SJSA1 (cell line): ENCODE measurements around the gene SKI. TPM values are rescaled to one million over a fixed set of nuclear protein-coding genes. Genes with fewer than 3 reads are reported as not detected.

Source experiments
- DNase-seq, 2 experiments: peaks; one replicate each; pipeline ENCODE4 v3.0.0-alpha.2; 2015 to 2020; ENCODE audit warnings: low spot score in 2 of 2, low read depth in 1 of 2
- H3K27ac ChIP-seq: fragments of 250-450 bp; sonication (Bioruptor Pico); 2 replicates; pipeline ENCODE4 v1.5.1; 2020; ENCODE audit warnings: mild to moderate bottlenecking, moderate library complexity
- H3K27me3 ChIP-seq: fragments of 250-450 bp; sonication (Bioruptor Pico); replicated peaks from 2 replicates; pipeline ENCODE4 v1.5.1; 2020; ENCODE audit warnings: mild to moderate bottlenecking, moderate library complexity
- H3K36me3 ChIP-seq: fragments of 250-450 bp; sonication (Bioruptor Pico); 2 replicates; pipeline ENCODE4 v1.5.1; 2020; ENCODE audit warnings: mild to moderate bottlenecking
- H3K4me1 ChIP-seq: fragments of 250-450 bp; sonication (Bioruptor Pico); replicated peaks from 2 replicates; pipeline ENCODE4 v1.6.1; 2021; ENCODE audit warnings: mild to moderate bottlenecking
- H3K4me3 ChIP-seq: fragments of 250-450 bp; sonication (Bioruptor Pico); 2 replicates; pipeline ENCODE4 v1.5.1; 2020; ENCODE audit warnings: mild to moderate bottlenecking
- H3K9me3 ChIP-seq: fragments of 250-450 bp; sonication (Bioruptor Pico); replicated peaks from 2 replicates; pipeline ENCODE4 v1.5.1; 2020; ENCODE audit warnings: mild to moderate bottlenecking
- total RNA-seq: library from RNA; depleted of rRNA; stranded (reverse); fragments of >200 nt; shearing (Covaris generic); gene quantifications from 2 replicates; pipeline ENCODE4 v1.2.3, GENCODE V29; 2014

SKI gene
- total RNA-seq, 1 experiment from 2014 or later = 9.6 TPM

DNA sequence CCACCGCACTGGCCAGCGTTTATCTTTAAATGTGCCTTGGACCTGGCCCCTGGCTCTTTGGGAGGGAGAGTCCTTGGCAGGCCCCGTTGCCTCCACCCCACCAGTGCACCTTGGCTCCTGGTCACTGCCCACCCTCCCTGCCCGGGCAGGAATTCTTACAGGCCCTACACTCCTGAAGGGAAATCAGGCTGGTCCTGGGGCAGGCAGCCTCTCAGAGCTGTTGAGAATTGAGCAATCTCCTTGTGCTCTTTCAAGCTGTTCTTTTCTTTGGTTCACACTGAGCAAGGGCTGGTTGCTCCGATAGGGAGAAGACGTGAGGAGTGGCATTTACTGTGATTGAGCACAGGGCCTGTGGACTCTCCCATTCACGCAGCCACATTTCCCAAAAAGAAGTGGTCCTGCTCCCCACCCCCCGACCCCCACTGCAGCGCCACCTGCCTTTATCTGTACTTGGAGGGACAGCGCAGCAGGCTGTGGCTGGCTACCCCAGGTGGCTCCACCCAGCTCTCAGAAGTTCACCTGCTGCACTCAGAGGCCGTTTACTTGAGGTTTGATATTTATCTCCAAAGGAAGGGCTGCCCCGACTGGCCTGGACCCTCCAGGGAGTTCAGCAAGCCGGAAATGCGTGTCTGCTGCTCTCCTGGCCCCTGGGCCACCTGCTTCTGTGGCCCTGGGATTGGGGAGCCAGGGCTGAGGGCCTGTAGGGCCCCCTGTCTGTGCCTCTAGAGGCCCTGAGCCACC is 47.8 kb downstream of the SKI start:
- Histone ChIP-seq H3K27ac (no peak overlapping the region), H3K4me3 (no peak overlapping the region)
- no peak for DNase-seq

DNA sequence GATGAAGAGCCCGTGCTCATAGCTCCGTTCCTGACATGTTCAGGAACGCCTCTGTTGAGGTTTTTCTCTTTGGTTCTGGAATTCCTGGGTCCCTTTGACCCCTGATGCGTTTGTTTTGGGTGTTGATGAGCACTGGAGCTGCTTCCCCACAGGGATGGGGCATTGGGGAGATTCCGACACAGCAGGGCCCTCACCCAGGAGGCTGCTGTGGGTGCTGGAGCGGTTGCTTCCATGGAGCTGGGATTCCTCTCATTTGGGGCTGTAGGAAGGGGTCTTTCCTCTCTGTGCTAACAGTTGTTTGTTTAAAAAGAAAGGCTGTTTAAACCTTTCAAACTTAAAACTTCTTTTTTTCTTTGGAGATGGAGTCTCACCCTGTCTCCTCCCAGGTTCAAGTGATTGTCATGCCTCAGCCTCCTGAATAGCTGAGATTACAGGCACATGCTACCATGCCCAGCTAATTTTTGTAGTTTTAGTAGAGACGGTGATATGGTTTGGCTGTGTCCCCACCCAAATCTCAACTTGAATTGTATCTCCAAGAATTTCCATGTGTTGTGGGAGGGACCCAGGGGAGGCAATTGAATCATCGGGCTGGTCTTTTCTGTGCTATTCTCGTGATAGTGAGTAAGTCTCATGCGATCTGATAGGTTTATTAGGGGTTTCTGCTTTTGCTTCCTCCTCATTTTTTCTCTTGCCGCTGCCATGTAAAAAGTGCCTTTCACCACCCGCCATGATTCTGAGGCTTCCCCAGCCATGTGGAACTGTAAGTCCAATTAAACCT is 48.9 kb downstream of the SKI start:
- Histone ChIP-seq H3K36me3 (peaks cover 8% of the 10 kb centered on the region), H3K9me3 (no peaks in the 10 kb centered on the region), H3K4me1 (peaks cover 37% of the 10 kb centered on the region), H3K27me3 (no peaks in the 10 kb centered on the region), H3K4me3 (no peak overlapping the region), H3K27ac (0 out of 2 replicates have a peak overlapping the region, but pooled peaks have one; percentile 6)
- DNase-seq = no peak

More for the DNA sequence above, 47.8 kb downstream of the SKI start:
- H3K9me3 ChIP-seq = no peaks in the 10 kb centered on the region
- H3K27me3 ChIP-seq = no peaks in the 10 kb centered on the region
- peaks cover 37% of the 10 kb centered on the region for H3K4me1 ChIP-seq
- peaks cover 8% of the 10 kb centered on the region for H3K36me3 ChIP-seq

DNA sequence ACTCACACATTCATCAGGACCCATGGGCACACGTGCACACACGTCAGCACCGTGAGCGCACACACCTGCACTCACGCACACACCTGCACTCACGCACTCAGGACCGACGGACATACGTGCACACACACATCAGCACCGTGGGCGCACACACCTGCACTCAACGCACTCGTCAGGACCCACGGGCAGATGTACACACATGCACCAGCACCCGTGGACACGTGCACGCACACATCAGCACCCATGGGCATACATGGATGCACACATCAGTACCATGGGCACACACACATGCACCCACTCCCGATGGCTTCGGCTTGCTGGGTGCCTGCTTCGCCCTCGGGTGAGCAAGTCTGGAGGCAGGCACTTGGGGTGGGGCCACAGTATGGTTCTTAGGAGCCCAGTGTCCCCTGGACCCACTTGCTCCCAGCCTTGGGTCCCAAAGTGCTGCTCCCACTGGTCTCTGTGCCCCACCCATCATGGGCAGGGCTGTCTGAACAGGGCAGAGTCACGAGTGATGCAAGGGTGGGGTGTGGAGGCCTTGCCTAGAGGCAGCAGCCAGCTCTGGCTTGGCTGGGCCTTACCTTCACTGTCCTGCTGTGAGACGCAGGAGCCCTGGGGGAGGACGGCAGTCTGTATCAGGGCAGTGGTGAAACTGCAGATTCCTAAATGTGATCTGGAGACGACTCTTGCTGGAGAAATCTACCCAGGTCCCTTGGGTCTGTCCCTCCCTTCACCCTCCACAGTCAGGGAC is 49.8 kb downstream of the SKI start:
- H3K9me3 ChIP-seq = no peaks in the 10 kb centered on the region
- H3K4me1 ChIP-seq = peaks cover 37% of the 10 kb centered on the region
- H3K27me3 ChIP-seq = no peaks in the 10 kb centered on the region
- H3K4me3 ChIP-seq = no peak overlapping the region
- H3K36me3 ChIP-seq = peaks cover 12% of the 10 kb centered on the region
- no peak for DNase-seq
- H3K27ac ChIP-seq = no peak overlapping the region

- H3K9me3 ChIP-seq = no peaks in the 10 kb centered on the region
- no peak overlapping the region for H3K4me3 ChIP-seq
- H3K27ac ChIP-seq = peak overlapping the region; percentile 64
- H3K27me3 ChIP-seq = no peaks in the 10 kb centered on the region
- peaks cover 13% of the 10 kb centered on the region for H3K36me3 ChIP-seq
- no peak for DNase-seq
- H3K4me1 ChIP-seq = peaks cover 37% of the 10 kb centered on the region
Observed at GRCh38 chr1:2278591-2279209, 50.6 kb downstream of the SKI start.

DNA sequence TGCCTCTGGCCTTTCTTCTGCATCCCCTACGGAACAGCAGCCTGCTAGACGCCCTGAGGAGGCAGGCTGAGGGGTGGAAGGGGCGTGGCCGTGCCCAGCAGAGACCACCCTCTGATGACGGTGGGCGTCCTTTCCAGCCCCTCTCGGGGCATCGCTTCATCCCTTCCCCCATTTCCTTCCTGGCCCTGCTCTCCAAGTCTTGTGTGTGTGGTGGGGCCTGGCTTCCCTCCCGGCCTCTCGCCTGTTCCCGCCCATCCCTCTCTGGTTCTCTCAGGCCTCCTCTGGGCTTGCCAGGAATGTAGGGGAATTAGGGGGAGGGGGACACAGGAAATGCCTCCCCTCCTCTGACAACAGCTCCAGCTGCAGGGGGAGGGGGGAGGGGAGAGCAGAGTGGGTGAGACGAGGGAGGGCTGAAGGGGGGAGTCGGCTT is 51.1 kb downstream of the SKI start:
- H3K4me3 ChIP-seq = no peak overlapping the region
- peak overlapping the region; percentile 64 for H3K27ac ChIP-seq
- no peaks in the 10 kb centered on the region for H3K9me3 ChIP-seq
- peak; percentile 90 to 92 for DNase-seq
- no peaks in the 10 kb centered on the region for H3K27me3 ChIP-seq
- peaks cover 37% of the 10 kb centered on the region for H3K4me1 ChIP-seq
- peaks cover 13% of the 10 kb centered on the region for H3K36me3 ChIP-seq

GRCh38 chr1:2279817-2280216 is 51.7 kb downstream of the SKI start:
- DNase-seq = no peak
- H3K4me3 ChIP-seq = no peak overlapping the region
- H3K27me3 ChIP-seq = no peaks in the 10 kb centered on the region
- peaks cover 13% of the 10 kb centered on the region for H3K36me3 ChIP-seq
- H3K27ac ChIP-seq = peak overlapping the region; percentile 64
- no peaks in the 10 kb centered on the region for H3K9me3 ChIP-seq
- peaks cover 37% of the 10 kb centered on the region for H3K4me1 ChIP-seq

DNA sequence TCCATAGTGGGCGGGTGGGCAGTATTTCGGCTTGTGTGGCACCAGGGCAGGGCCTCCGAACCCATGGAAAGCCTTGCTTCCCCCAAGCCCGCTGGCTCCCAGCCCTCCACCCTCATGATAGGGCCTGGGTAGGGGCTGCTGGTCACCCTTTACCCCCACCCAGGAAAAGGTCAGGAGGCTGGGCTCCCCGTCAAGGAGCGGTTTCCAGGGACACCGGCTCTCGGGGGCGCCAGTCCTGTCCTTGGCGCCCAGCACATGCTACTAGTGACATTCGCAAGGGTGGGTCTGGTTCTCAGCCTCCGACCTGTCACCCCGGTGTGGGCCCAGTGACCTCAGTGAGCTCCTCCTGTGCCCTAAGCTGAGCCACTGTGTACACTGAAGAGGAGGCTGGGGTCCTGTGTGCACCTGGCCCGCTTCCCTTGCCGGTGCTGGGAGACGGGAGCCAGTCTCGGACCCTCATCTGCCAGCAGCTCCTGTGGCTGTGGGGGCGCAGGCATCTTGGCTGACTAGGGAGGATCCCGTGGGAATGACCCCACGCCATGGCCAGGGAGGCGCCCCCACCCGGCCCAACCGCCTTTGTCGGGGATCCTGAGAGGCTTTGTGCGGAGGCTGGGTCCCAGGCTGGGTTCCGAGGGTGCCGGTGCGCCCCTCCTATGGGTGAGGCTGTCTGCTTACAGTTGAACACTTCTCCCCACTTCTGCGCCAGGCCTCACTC is 54.6 kb downstream of the SKI start:
- Histone ChIP-seq H3K27me3 (no peaks in the 10 kb centered on the region), H3K36me3 (peaks cover 8% of the 10 kb centered on the region), H3K27ac (no peak overlapping the region), H3K4me1 (peaks cover 23% of the 10 kb centered on the region), H3K4me3 (no peak overlapping the region), H3K9me3 (no peaks in the 10 kb centered on the region)
- DNase-seq = no peak

GRCh38 chr1:2283371-2283990 is 55.4 kb downstream of the SKI start:
- H3K27me3 ChIP-seq = no peaks in the 10 kb centered on the region
- no peak overlapping the region for H3K27ac ChIP-seq
- no peaks in the 10 kb centered on the region for H3K9me3 ChIP-seq
- H3K4me3 ChIP-seq = no peak overlapping the region
- DNase-seq = no peak
- peaks cover 15% of the 10 kb centered on the region for H3K4me1 ChIP-seq
- H3K36me3 ChIP-seq = peaks cover 5% of the 10 kb centered on the region; the same call in 1 of the 2 replicates

- no peaks in the 10 kb centered on the region for H3K9me3 ChIP-seq
- no peaks in the 10 kb centered on the region for H3K27me3 ChIP-seq
- DNase-seq = no peak
- H3K4me3 ChIP-seq = no peak overlapping the region
- peaks cover 7% of the 10 kb centered on the region for H3K4me1 ChIP-seq
- no peak overlapping the region for H3K27ac ChIP-seq
- peaks cover 5% of the 10 kb centered on the region; the same call in 1 of the 2 replicates for H3K36me3 ChIP-seq
Observed at GRCh38 chr1:2283991-2284895, 56.1 kb downstream of the SKI start.

DNA sequence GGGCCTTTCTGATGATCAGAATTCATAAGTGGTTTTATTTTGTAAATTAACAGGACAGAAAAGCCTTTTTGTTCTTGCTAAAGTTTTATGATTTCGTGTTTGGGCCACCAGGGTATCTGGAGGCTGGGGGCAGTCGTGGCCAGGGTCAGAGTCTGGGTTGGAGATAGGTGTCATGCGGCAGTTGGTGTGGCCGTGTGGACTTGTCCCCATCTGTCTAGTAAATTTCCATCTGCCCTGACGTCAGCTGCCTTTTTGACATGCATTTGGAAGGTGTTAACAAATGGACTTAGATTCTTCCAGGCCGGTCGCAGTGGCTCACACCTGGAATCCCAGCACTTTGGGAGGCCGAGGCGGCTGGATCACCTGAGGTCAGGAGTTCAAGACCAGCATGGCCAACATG is 56.8 kb downstream of the SKI start:
- H3K4me3 ChIP-seq = no peak overlapping the region
- no peak for DNase-seq
- H3K27ac ChIP-seq = no peak overlapping the region
- no peaks in the 10 kb centered on the region for H3K27me3 ChIP-seq
- H3K36me3 ChIP-seq = peaks cover 5% of the 10 kb centered on the region; the same call in 1 of the 2 replicates
- no peaks in the 10 kb centered on the region for H3K9me3 ChIP-seq
- H3K4me1 ChIP-seq = peaks cover 6% of the 10 kb centered on the region

DNA sequence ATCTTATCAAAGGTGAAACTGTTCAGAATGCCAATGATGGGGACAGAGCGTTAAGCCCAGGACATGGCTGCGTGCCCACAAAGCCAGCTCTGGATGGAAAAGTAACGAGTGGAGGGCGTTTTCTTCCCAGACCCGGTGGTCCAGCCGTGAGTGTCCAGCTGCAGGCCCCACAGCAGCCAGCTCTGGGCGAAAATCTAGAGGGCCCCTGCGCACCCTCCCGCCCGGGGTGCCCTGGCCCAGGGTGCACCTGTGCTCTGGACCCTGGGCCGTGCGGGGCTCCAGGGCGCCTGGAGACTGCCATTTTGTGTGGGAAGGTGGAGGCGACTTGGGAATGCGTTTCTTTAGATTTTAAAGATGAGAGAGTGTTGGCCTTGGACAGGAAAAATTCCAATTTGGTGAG is 58.8 kb downstream of the SKI start:
- peaks cover 5% of the 10 kb centered on the region; the same call in 1 of the 2 replicates for H3K36me3 ChIP-seq

GRCh38 chr1:2287649-2288048 is 59.5 kb downstream of the SKI start:
- Histone ChIP-seq H3K9me3 (no peaks in the 10 kb centered on the region), H3K4me3 (no peak overlapping the region), H3K27ac (no peak overlapping the region), H3K27me3 (no peaks in the 10 kb centered on the region), H3K36me3 (peaks cover 4% of the 10 kb centered on the region; the same call in 1 of the 2 replicates), H3K4me1 (peaks cover 31% of the 10 kb centered on the region)
- DNase-seq = no peak

More for the DNA sequence above, 58.8 kb downstream of the SKI start:
- Histone ChIP-seq H3K27ac (no peak overlapping the region), H3K4me3 (no peak overlapping the region), H3K27me3 (no peaks in the 10 kb centered on the region), H3K4me1 (peaks cover 24% of the 10 kb centered on the region), H3K9me3 (no peaks in the 10 kb centered on the region)
- DNase-seq = no peak
